K562 (cell line): Measurements from ENCODE around the gene TTC39C. TPM values are rescaled to one million over a fixed set of nuclear protein-coding genes. Genes with fewer than 3 reads are reported as not detected.

ENCODE experiments used
- ATAC-seq: fragments of 200-7000 bp; cut with Tn5 transposase; 3 replicates; pipeline ENCODE4 v1.9.1; 2020; ENCODE audit warnings: moderate library complexity
- BruUV-seq: library from RNA; stranded (reverse); fragments of 400-500 nt; replicated peaks from 2 replicates; lab custom pipeline; 2021; lab: Mats Ljungman, UMichigan
- CTCF ChIA-PET: fragments of 300-600 bp; formaldehyde crosslinking; extraction: SDS; loops from one replicate; lab custom pipeline; 2021; ENCODE audit warnings: low intra/inter-chr PET ratio; lab: Yijun Ruan, JAX
- POLR2A ChIA-PET: fragments of 300-600, 350-650 bp; sonication (Branson Sonifier 250); formaldehyde crosslinking; extraction: SDS; loops from one replicate; lab custom pipeline; 2021; ENCODE audit warnings: antibody characterized with exemption, inconsistent platforms; lab: Yijun Ruan, JAX
- DNase-seq, 4 experiments: peaks; one replicate each; pipeline versions ENCODE4 v3.0.0 to v3.0.0-alpha.2; 2011 to 2018; ENCODE audit warnings: low spot score in 3 of 4, mixed read lengths in 3 of 4; ENCODE audit errors: extremely low read depth in 1 of 4
- FAIRE-seq: peaks from 2 replicates; lab custom pipeline; 2011; peaks lifted over from hg19 to GRCh38; lab: Jason Lieb, UNC
- H2AFZ ChIP-seq: 2 replicates; pipeline ENCODE4 v1.6.0; 2011; ENCODE audit warnings: low read depth, low read length, control low read depth, inconsistent platforms
- H3K27ac ChIP-seq: fragments of 200-600 bp; 3 replicates; pipeline ENCODE4 v1.8.0; 2011; ENCODE audit warnings: low read depth, mild to moderate bottlenecking, control low read depth, inconsistent platforms, low read length, moderate library complexity, mixed read lengths; ENCODE audit errors: extremely low read depth
- H3K27me3 ChIP-seq, 2 experiments: fragments of 300-600 bp in 1 of 2; 2 replicates in 1 of 2; 3 replicates in 1 of 2; pipeline versions ENCODE4 v1.6.0 to v1.8.0; 2011; ENCODE audit warnings: inconsistent platforms in 2 of 2, low read length in 2 of 2, mild to moderate bottlenecking in 1 of 2, mixed read lengths in 1 of 2, moderate library complexity in 1 of 2; ENCODE audit not compliant: control insufficient read depth in 2 of 2, insufficient read depth in 2 of 2
- H3K36me3 ChIP-seq: fragments of 300-600 bp; 3 replicates; pipeline ENCODE4 v1.8.0; 2011; ENCODE audit warnings: mild to moderate bottlenecking, low read length, inconsistent platforms; ENCODE audit not compliant: control insufficient read depth, insufficient read depth
- H3K4me1 ChIP-seq, 2 experiments: fragments of 200-600 bp in 1 of 2; replicated peaks in 1 of 2; 2 replicates in 1 of 2; 3 replicates in 1 of 2; pipeline versions ENCODE4 v1.5.1 to v1.8.0; 2011; ENCODE audit warnings: inconsistent platforms in 2 of 2, low read length in 2 of 2, mild to moderate bottlenecking in 1 of 2, mixed read lengths in 1 of 2, moderate library complexity in 1 of 2; ENCODE audit not compliant: control insufficient read depth in 2 of 2, insufficient read depth in 2 of 2
- H3K4me2 ChIP-seq: 2 replicates; pipeline ENCODE4 v1.6.1; 2011; ENCODE audit warnings: low read length, control low read depth, inconsistent platforms, mixed read lengths; ENCODE audit not compliant: insufficient read depth
- H3K4me3 ChIP-seq: fragments of 200-600 bp; sonication (generic), shearing (Covaris generic); 2 replicates; pipeline ENCODE4 v1.5.1; 2016; ENCODE audit warnings: control low read depth, inconsistent platforms
- H3K79me2 ChIP-seq: fragments of 200-600 bp; 3 replicates; pipeline ENCODE4 v1.8.0; 2011; ENCODE audit warnings: low read length, inconsistent platforms; ENCODE audit not compliant: control insufficient read depth, insufficient read depth
- H3K9ac ChIP-seq, 2 experiments: 2 replicates each; pipeline versions ENCODE4 v1.6.0 to v1.6.1; 2011; ENCODE audit warnings: low read depth in 2 of 2, low read length in 2 of 2, control low read depth in 1 of 2, inconsistent platforms in 1 of 2, mild to moderate bottlenecking in 1 of 2, mixed read lengths in 1 of 2; ENCODE audit not compliant: insufficient read depth in 1 of 2
- H3K9me1 ChIP-seq: one replicate; pipeline ENCODE4 v1.6.0; 2011; ENCODE audit warnings: inconsistent platforms, mild to moderate bottlenecking, low read length, moderate library complexity; ENCODE audit not compliant: control insufficient read depth, insufficient read depth
- H3K9me3 ChIP-seq: replicated peaks from 2 replicates; pipeline ENCODE4 v1.5.1; 2011; ENCODE audit warnings: low read depth, low read length, inconsistent platforms; ENCODE audit not compliant: control insufficient read depth, insufficient read depth
- H4K20me1 ChIP-seq: replicated peaks from 2 replicates; pipeline ENCODE4 v1.6.1; 2011; ENCODE audit warnings: low read length, inconsistent platforms, mixed read lengths; ENCODE audit not compliant: control insufficient read depth, insufficient read depth
- ATF2 ChIP-seq: sonication (generic); formaldehyde crosslinking; IDR thresholded peaks from 2 replicates; pipeline ENCODE4 v1.8.1; 2022; ENCODE audit warnings: missing genetic modification reagents
- ATF4 ChIP-seq: fragments of 450-650 bp; formaldehyde crosslinking; IDR thresholded peaks from 2 replicates; pipeline ENCODE4 v1.4.0; 2022; ENCODE audit warnings: mild to moderate bottlenecking, moderate library complexity
- ATF7 ChIP-seq: fragments of 450-650 bp; IDR thresholded peaks from 2 replicates; pipeline ENCODE4 v1.7.1; 2014; ENCODE audit warnings: mild to moderate bottlenecking, moderate library complexity
- CBX1 ChIP-seq: sonication (generic); IDR thresholded peaks from 2 replicates; pipeline ENCODE4 v1.6.1; 2016; ENCODE audit warnings: antibody characterized with exemption, low read depth, mild to moderate bottlenecking
- CEBPZ ChIP-seq: fragments of 150-350 bp; IDR thresholded peaks from 2 replicates; pipeline ENCODE4 v1.6.1; 2014; ENCODE audit warnings: low read depth, mild to moderate bottlenecking, low read length, borderline replicate concordance
- HES1 ChIP-seq: fragments of 450-650 bp; IDR thresholded peaks from 2 replicates; pipeline ENCODE4 v1.6.1; 2016; ENCODE audit warnings: low read depth, mild to moderate bottlenecking, moderate library complexity
- KAT2B ChIP-seq: IDR thresholded peaks from one replicate; pipeline ENCODE4 v1.6.1; 2012; ENCODE audit warnings: low read depth, mild to moderate bottlenecking, control low read depth, inconsistent platforms, low read length, moderate library complexity
- POLR2B ChIP-seq: fragments of 450-650 bp; IDR thresholded peaks from 2 replicates; pipeline ENCODE4 v1.6.1; 2018; ENCODE audit warnings: low read depth; ENCODE audit not compliant: partially characterized antibody
- PTBP1 ChIP-seq: fragments of 200-400 bp; formaldehyde crosslinking; IDR thresholded peaks from 2 replicates; pipeline ENCODE4 v1.6.1; 2017; ENCODE audit warnings: low read depth, low read length
- RHOXF2B ChIP-seq: fragments of 250-450 bp; sonication (Bioruptor Pico); conservative IDR thresholded peaks from 2 replicates; pipeline ENCODE4 v1.5.1; 2021
- RUNX1 ChIP-seq: sonication (generic); IDR thresholded peaks from 2 replicates; pipeline ENCODE4 v1.6.1; 2016; ENCODE audit warnings: antibody characterized with exemption, low read depth
- USF2 ChIP-seq: sonication (generic); formaldehyde crosslinking; IDR thresholded peaks from 2 replicates; pipeline ENCODE4 v1.5.0; 2020; ENCODE audit warnings: missing genetic modification reagents
- ZBTB7A ChIP-seq: IDR thresholded peaks from 2 replicates; pipeline ENCODE4 v1.6.1; 2011; ENCODE audit warnings: low read depth, mild to moderate bottlenecking, low read length, moderate library complexity, borderline replicate concordance; ENCODE audit not compliant: control insufficient read depth
- ZNF589 ChIP-seq: fragments of 200-800 bp; sonication (Bioruptor generic); IDR thresholded peaks from 2 replicates; pipeline ENCODE4 v1.6.1; 2016; ENCODE audit warnings: low read depth, missing genetic modification characterization, missing compliant biosample characterization
- ZNF707 ChIP-seq: fragments of 250-450 bp; sonication (Bioruptor Pico); conservative IDR thresholded peaks from 2 replicates; pipeline ENCODE4 v1.8.0; 2022; ENCODE audit warnings: inconsistent platforms, mild to moderate bottlenecking, moderate library complexity
- whole genome bisulfite sequencing: fragments of 100-300 bp; shearing (Covaris generic); methylation state at CpG from one replicate; pipeline ENCODE4 v1.1.6; 2016; ENCODE audit warnings: low coverage, mixed read lengths; ENCODE audit not compliant: insufficient coverage; ENCODE audit errors: missing lambda C conversion rate; 5-methylcytosine and 5-hydroxymethylcytosine counted together
- in situ Hi-C: fragments of 300-500 bp; cut with MboI; formaldehyde crosslinking; loops from 4 replicates; pipeline ENCODE4 v1.15.0; 2018; ENCODE audit warnings: inconsistent platforms, mixed read lengths
- intact Hi-C: fragments of 100-400 bp; cut with micrococcal nuclease; formaldehyde crosslinking; loops from 2 replicates; pipeline ENCODE4 v1.14.2; 2022
- polyA plus RNA-seq, 8 experiments: library from polyadenylated mRNA; depleted of rRNA in 4 of 8; stranded (reverse) in 5 of 8; unstranded in 3 of 8; fragments of >200 nt; fragmentation: Nextera tagmentation in 2 of 8; fragmentation: Illumina TruSeq in 1 of 8; extraction: Ambion mirVana in 2 of 8; extraction: Trizol in 1 of 8; gene quantifications; 2 replicates each; pipeline versions ENCODE4 v1.2.1 to v1.2.3, GENCODE V29; 2011 to 2014; ENCODE audit warnings: inconsistent platforms in 1 of 8, missing spikeins in 1 of 8
- total RNA-seq, 7 experiments: library from RNA; depleted of rRNA in 6 of 7; stranded (reverse); fragments of >200 nt in 6 of 7; fragmentation: Illumina TruSeq in 2 of 7; extraction: Trizol in 2 of 7; gene quantifications; 2 replicates each; pipeline versions ENCODE4 v1.2.1 to v1.2.3, GENCODE V29; 2011 to 2021; ENCODE audit warnings: low replicate concordance in 1 of 7

The TTC39C gene
- total and polyA plus RNA-seq, 9 of the 15 experiments (the other 6 are each of a cell fraction or from before 2014, with no cell fraction given): 0.01 to 0.58 (median 0.18) TPM; not detected in 5

- no peak for TF ChIP-seq CEBPZ
- no peak for TF ChIP-seq ZNF707 (CRISPR knock-in tag)
- TF ChIP-seq PTBP1: no peak
- no peak for TF ChIP-seq RHOXF2B
- TF ChIP-seq, all 486 proteins: peak for 0
These were observed 28.8 kb downstream of the TTC39C start (continued) for GRCh38 chr18:24043403-24043802.

GRCh38 chr18:24048261-24048660 lies 33.7 kb downstream of the TTC39C start:
- in situ Hi-C loops (no loop called here), intact Hi-C loops (no loop called here)
- Histone ChIP-seq H3K36me3 (no peaks in the 10 kb centered on the region), H3K27me3 (peaks cover 0 to 5% of the 10 kb centered on the region in 2 experiments; a peak in 1 of 5 replicates), H3K4me1 (no peaks in the 10 kb centered on the region), H4K20me1 (no peaks in the 10 kb centered on the region), H3K9me3 (no peaks in the 10 kb centered on the region), H3K9ac (no peak overlapping the region), H3K9me1 (no peaks in the 10 kb centered on the region), H2AFZ (no peak overlapping the region), H3K4me2 (no peak overlapping the region), H3K79me2 (no peaks in the 10 kb centered on the region), H3K27ac (no peak overlapping the region), H3K4me3 (no peak overlapping the region)
- FAIRE-seq (no peak), ATAC-seq (no peak), DNase-seq (no peak)
- BruUV-seq: no TSS peak
- CTCF ChIA-PET: no interaction called here
- POLR2A ChIA-PET: no interaction called here
- WGBS: 0% methylated on average over 1 of the region's 1 CpG
- no peak for TF ChIP-seq USF2 (CRISPR knock-in tag)
- TF ChIP-seq ZNF589 (CRISPR knock-in tag): no peak
- no peak for TF ChIP-seq RUNX1
- TF ChIP-seq KAT2B: no peak
- no peak for TF ChIP-seq HES1
- no peak for TF ChIP-seq ZBTB7A
- TF ChIP-seq POLR2B: no peak
- no peak for TF ChIP-seq ATF2 (CRISPR knock-in tag)
- no peak for TF ChIP-seq CBX1
- TF ChIP-seq ATF7: no peak
- no peak for TF ChIP-seq ATF4
